NCI-H345 (cell line): ENCODE measurements around the gene SMIM9.
"Not testable (repeated sequence)": the region's sequence is repeated elsewhere in the genome, so short reads cannot be mapped to it uniquely, and the experiment has no call there.

Experiments used
- DNase-seq: peaks from one replicate; lab custom pipeline; 2025; lab: John Stamatoyannopoulos, UW

The SMIM9 gene

GRCh38 chrX:154834562-154834961, at the start of gene SMIM9:
TSS of gene SMIM9 (minus strand) at chrX:154834662. CDS start at chrX:154830856, 3,806 bp downstream.
- no peak for DNase-seq

DNA sequence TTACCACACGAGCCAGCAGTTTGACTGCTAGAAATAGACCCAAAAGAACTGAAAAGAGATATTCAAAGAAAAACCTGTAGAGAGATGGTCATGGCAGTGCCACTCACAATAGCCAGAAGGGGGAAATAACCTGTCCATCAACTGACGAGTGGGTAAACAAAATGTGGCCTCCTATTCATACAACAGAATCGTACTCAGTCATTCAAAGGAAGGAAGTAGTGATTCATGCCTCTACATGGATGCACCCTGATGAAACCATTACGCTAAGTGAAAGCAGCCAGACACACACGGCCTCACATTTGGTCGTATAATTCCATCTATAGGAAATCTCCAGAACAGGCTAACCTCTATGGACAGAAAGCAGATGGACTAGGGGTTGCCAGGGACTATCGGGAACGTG, 49.6 kb upstream of the SMIM9 start:
- not testable (repeated sequence) for DNase-seq

DNA sequence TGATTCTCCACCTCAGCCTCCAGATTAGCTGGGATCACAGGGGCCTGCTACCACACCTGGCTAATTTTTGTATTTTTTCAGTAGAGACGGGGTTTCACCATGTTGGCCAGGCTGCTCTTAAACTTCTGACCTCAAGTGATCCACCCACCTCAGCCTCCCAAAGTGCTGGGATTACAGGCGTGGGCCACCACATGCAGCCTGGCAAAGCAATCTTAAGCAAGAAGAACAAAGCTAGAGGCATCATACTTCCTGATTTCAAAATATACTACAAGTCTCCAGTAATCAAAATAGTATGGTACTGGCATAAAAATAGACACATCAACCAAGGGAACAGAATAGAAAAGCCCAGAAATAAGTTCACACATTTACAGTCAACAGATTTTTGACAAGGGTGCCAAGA, 38.9 kb upstream of the SMIM9 start:
- DNase-seq: no peak

DNA sequence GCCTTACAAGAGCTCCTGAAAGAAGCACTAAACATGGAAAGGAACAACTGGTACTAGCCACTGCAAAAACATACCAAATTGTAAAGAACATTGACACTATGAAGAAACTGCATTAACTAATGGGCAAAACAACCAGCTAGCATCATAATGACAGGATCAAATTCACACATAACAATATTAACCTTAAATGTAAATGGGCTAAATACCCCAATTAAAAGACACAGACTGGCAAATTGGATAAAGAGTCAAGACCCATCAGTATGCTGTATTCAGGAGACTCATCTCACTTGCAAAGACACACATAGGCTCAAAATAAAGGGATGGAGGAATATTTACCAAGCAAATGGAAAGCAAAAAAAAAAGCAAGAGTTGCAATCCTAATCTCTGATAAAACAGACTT, 34.1 kb upstream of the SMIM9 start:
- DNase-seq: not testable (repeated sequence)

DNA sequence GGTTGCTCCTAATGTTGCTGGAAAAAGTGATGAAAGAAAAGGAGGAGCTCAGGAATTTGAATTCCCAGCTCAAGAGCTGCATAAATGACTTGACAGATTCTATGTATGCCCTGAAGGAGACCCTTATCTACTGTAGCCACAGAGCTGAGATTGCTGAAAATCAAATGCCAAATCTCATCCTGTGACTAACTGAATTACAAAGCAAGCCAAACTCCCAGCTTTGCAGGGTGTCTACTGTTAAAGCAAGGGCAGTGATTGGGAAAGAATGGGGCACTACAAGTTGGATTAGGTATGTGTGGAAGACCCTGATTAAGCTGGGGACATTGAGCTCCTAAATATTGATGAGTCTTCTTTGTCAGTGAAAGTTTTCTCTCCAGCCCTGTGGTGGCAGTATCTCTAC, 20.8 kb upstream of the SMIM9 start:
- DNase-seq: no peak

DNA sequence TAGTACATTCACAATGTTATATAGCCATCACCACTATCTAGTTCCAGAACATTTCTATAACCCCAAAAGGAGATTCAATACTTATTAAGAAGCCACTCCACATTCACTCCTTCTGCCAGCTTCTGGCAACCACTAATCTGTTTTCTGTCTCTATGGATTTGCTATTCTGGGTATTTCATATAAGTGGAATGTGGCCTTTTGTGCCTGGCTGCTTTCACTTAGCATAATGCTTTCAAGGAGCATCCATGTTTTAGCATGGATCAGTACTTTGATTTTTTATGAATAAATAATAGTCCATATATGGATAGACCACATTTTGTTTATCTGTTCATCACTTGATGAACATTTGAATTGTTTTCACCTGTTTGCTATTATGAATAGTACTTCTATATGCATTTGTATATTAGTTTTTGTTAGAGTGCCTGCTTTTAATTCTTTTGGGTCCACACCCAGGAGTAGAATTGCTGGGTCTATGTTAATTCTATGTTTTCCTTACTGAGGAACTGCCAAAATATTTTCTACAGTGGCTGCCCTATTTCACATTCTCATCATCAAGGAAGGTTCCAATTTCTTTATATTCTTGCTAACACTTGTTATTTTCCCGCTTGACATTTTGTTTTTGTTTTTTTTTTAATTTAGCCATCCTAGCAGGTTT, 16.6 kb upstream of the SMIM9 start:
- DNase-seq: no peak

DNA sequence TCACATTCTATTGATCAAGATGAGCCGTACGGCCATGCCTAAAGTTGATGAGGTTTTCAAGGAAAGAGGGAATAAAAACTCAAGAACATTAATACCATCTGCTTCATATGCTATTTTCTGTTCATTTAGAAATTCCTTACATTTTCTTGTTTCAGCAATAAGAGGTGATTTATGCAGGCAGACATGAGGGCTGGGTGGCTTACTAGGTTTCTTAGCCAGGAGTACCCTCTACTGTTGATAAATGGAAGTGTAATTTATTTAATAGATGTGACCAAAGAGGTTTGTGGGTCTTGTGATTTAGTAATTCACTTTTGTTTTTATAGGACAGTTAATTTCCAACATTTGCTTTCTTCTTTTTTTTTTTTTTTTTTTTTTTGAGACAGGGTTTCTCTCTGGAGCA, 6.4 kb upstream of the SMIM9 start:
- DNase-seq: peak; percentile 7

- no peak for DNase-seq
Measured at GRCh38 chrX:154836163-154836562, 1.7 kb upstream of the SMIM9 start.

GRCh38 chrX:154833746-154834274, 652 bp downstream of the SMIM9 start:
- no peak for DNase-seq

DNA sequence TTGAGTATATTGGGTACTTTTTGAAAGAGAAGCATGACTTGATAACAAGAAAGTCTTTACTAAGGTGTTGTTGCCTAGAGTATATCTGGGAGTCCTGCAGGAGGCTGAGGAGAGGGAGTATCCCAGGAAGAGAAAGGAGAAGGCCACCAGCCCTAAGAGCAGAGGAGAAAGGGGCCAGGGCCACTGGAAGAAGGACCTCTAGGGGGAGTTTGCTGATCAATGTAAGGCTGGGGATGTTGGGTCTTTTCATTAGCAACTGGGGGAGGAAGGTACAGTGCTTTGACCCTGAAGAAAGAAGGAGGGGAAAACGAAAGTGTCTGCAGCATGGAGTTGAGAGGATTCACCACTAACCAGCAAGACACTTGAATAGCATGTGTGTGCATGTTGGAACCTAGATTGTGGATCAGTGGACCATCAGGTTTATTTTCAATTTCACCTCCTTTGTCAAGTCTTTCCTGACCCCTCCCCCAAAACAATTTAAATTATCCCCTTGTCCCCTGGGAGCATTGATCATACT, 4.5 kb downstream of the SMIM9 start:
- no peak for DNase-seq

GRCh38 chrX:154829134-154829533, 5.3 kb downstream of the SMIM9 start:
- no peak for DNase-seq

DNA sequence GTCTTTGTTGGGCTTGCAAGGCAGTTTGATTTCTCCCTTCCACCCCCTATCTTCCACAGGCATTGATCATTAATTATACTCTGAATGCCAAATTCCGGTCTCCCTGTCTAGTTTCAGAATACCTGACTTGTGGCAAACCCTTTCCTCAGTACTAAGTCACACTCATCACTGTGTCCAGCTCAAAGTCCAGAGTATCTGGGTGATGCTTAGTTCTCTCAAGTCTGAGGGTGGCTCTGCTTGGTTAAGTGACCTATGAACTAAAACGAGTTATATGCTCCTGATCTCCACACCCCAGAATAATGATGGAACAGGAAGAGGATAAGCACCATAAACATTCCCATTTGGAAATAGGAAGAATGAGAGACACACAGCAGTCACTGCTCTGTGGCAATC, 6.5 kb downstream of the SMIM9 start:
- no peak for DNase-seq

DNA sequence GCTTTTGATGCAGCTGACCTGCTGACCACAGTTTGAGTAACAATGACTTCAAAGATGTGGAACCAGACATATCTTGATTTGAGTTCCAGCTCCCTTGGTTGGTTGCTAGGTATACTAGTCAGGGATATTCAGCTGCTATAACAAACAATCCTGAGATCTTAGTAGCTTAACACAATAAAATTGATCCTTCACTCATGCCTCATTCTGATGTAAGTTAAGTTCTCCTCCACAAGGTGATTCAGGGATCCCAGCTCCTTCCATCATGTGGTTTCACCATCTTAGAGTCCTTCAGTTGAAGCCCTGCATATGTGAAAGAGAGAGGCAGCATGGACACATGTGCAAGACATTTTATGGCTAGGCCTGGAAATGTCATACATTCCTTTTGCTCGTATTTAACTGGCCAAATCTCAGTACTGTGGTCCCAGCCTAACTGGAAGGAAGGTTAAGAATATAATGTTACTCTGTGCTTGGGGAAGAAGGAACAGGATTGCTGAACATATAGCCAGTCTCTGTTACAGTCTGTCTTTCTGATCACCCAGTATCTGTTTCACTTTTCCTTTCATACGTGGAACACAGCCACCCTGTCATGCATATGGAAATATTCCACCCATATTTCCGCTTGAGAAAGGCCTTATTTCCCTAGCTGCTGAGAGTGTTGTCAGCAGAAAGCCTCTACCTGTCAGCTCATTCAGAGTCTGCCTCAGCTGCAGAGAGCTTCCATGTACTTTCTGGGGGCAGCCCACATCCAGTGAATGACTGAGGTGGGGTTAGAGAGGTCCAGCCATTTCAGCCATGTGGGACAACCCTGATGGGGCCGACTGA, 7.1 kb downstream of the SMIM9 start:
- DNase-seq: no peak

GRCh38 chrX:154825586-154825985, 8.9 kb downstream of the SMIM9 start:
- DNase-seq: not testable (repeated sequence)

GRCh38 chrX:154824638-154825037, 9.8 kb downstream of the SMIM9 start:
- no peak for DNase-seq

DNA sequence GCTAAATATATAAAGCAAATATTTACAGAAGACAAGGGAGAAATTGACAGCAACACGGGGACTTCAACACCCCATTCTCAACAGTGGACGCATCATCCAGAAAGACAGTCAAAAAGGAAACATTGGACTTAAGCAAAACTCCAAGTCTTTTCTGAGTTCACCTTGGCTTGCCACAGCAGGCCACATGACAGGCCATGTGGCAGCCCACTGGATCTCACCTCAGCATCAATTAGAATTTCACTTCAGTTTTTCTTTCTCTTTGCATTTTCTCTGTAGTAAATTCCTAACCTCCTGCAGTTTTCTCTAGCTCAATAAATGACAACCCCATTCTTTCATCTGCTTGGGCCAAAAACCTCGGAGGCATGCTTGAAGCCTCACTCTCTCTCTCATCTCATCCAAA, 12.4 kb downstream of the SMIM9 start:
- DNase-seq: no peak

- DNase-seq: no peak
Measured at GRCh38 chrX:154821523-154821922, 12.9 kb downstream of the SMIM9 start.

DNA sequence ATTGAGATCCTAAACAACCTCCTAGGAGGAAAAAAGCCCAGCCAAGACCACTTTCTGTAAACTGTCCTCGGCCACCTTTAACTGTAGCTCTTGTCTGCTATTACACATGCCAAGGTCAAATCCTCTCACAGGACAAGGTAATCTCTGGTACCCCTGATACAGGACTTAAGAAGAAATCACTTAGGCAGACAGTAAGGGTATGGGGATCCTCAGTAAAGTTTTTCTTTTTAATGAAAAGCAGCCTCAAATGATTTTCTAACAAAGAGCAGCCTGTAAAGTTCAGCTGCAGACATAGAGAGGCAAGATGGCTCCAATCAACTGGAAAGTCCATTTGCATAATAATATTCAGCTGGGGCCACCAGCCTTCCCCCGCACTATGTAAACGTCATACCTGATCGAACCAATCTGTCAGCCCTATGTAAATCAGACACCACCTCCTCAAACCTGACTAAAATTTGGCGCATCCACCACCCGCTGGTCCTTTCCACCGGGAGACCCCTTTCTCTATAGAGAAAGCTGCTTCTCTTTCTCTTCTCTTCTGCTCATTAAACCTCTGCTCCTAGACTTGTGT, 14.6 kb downstream of the SMIM9 start:
- DNase-seq: no peak

GRCh38 chrX:154818916-154819770, 15.3 kb downstream of the SMIM9 start:
- DNase-seq: no peak

DNA sequence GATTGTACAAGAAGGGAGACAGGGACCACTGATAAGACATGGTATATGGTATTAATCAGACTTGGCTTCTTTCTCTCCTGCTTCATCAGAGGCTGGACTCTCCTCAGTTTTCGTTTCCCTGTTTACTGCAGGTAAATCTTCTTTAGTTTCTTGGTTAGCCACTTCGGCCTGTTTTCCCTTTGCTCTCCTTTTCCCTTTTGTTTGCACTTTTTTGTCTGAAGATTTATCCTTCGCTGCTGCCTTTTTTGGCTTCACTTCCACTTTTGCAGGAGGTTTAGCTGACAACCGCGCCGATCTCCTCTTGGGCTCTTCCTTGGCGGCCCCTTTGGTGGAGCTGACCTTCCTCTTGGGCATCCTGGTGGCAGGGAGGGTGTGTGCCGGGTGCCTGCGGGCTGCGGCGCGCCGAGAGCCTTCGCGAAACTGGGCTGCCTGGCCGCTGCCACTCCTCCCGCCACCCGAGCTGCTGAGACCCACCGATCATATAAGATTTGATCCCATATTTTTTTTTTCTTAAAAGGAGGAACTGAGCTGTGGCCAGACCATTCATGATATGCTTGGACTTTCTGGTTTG, 17.3 kb downstream of the SMIM9 start:
- not testable (repeated sequence) for DNase-seq

- DNase-seq: not testable (repeated sequence)
Measured at GRCh38 chrX:154816326-154816898, 18.1 kb downstream of the SMIM9 start.
